Nucleus accumbens (tissue), 56 donors: ENCODE measurements around the gene HIVEP2.

Experiments
- DNase-seq, 56 donors: peaks; one replicate each; lab custom pipeline; 2025; lab: John Stamatoyannopoulos, UW

The HIVEP2 gene

DNA sequence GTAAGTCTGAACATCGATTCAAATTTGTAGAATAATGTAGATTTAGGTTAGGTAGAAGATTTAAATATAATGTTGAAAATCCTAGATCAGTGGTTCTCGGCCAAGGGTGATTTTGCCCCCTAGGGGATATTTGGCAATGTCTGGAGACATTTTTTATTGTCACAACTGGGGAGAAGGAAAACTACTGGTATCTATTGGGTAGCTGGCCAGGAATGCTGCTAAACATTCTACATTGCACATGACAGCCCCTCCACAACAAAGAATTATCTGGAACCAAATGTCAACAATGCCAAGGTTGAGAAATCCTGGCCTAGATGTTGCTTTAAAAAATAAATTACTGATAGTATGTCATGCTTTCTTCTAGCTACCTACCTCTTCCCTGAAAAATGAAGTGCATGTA, 76.1 kb downstream of the HIVEP2 start:
- DNase-seq = no peak

DNA sequence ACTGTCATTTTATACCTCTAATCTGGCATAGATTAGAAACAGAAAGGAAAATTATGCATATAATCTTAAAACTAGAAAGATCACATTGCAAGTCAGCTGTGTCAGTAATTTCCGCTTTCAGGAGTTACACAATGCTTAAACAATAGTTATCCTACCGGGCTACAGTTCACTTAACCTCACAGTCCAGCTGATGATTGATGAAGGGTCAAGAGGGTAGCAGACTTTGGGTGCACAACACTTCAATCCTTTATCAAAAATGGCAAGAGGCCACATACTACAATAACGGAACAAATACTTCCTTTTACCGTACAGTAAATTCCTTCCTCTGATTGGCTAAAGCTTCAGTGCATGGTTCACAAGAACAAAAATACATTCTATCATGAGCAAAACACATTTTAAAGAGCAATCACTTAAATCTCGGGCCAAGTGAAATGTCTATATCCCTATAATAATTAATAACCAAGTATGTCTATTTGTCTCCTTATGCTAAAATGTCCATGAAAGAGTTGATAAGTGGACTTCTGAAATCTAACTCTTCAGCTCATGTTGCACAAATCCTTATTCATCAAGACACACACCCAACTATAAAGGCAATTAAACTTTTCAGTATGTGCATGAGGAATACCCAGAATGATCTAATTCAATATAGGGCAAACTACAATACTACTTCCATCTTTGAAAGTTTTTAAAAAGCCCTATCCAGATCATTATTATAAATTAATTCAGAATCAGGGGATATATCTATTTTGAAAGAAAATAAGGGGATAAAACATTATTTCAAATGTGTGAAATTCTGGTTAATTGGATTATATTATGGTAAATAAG, 76.8 kb downstream of the HIVEP2 start:
- DNase-seq = no peak

DNA sequence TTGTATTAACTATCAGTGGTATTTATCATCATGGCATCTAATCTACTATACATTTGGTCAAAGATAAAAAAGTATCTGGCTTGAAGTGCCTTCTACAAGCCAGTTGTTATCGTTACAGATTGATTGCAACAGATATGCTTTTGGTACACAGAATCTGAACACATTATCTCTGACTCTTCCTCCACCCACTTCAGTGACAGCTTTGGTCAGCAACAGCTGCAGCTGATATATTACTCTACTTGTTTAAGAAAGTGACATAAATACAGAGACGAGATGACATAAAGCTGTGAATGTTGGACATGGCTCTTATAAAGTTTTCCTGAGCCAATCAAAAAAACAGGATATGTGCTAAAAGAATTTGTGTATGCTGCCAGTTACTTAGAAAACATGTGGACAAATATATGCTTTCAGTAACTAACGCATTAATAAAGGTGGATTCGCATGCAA, 77.6 kb downstream of the HIVEP2 start:
- no peak for DNase-seq

- no peak for DNase-seq
Measured at GRCh38 chr6:142863981-142864380, 81.0 kb downstream of the HIVEP2 start.

DNA sequence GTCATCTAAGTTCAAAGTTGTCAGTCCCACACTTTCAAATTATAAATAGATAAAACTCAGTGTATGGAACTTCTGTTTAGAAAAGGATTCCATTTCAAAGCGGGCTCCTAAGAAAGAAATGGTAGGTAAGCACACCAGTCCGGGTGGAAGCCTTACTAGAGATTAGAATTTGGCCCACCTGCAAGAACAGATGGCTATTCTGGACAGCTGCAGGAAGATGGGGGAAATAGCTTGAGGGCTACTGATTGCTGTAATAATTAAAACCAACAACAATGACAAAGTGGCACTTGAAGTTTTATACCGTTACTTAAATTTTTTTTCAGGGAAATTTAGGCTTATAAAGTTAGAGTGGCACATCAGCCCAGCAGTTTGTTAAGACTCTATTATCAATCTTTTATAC, 83.3 kb downstream of the HIVEP2 start:
- no peak for DNase-seq

GRCh38 chr6:142860498-142860897, 84.5 kb downstream of the HIVEP2 start:
- DNase-seq = no peak

GRCh38 chr6:142857796-142858555, 87.0 kb downstream of the HIVEP2 start:
- peak in 1 of 56 donors; percentile 19 for DNase-seq

- peak in 1 of 56 donors; percentile 33 for DNase-seq
Measured at GRCh38 chr6:142857233-142857761, 87.7 kb downstream of the HIVEP2 start.

DNA sequence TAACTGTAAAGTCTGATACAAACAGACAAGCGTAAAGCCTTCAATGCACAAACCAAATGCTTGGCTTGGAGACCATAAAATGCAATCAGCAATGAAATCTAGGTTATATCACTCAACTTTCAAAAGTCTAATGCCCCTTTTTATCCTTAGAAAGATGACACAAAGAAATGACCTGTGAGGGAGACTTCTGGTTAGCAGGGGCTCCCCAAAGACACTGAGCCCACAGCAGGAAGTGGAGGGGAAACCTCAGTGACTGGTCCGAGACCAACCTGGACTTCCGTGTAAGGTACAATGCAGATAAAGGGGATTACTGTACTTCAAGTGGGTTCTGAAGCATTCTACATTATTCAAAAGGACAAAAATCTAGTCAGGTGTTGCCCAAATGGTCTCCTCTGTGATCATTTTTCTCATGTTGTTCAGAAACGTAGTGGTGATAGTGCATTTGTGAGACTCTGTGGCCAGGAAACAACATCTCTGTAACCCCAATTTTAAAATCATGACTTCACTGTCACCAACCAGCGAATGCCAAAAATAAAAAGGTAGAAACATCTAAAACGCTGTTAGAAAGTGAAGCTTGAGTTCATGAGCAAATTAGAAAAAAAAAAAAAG, 88.2 kb downstream of the HIVEP2 start:
- no peak for DNase-seq

- DNase-seq = no peak
Measured at GRCh38 chr6:142855893-142856623, 88.9 kb downstream of the HIVEP2 start.

- no peak for DNase-seq
Measured at GRCh38 chr6:142854589-142855488, 90.1 kb downstream of the HIVEP2 start.

DNA sequence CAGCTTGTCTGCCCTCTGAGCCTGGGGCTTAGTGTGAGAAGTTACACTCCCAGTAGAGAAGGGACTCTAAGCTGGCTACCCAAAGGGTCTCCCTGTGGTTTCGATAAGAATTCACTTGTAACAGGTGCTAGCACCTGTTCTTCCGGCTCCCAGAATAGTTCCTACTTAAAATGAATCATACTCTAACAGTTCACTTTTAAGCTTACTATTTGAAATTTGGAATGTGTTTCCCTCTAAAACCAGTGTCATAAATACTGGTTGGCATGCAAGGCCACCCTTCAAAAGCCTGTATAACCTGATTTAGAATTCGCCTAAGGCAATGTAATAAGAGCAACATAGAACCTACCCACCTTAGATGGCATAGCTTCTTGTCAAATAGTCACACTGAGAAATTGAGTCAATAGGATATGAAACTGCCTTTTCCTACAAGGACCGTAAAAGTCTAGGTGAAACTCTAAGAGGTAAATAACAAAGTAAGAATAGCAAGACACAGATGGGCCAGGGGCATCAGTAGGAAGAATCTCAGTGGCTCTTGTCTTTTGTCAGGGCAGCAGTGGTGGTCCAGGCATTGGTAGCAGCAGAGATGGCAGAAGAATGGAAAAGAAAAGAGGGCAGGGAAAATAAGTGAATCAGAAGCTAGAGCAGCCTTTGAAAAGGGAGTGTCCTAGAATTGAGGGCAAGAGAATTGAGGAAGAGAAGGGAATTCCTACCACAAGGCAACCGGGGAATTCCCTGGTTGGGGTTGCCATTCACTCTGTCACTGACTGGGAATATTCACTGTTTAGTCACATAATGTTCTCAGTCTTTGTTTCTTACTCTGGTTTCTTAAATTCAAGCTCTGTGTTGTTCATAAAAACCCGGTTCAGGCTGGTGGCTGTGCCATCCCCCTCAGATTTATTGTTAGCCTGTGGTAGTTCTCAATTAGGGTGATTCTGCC, 91.5 kb downstream of the HIVEP2 start:
- no peak for DNase-seq

DNA sequence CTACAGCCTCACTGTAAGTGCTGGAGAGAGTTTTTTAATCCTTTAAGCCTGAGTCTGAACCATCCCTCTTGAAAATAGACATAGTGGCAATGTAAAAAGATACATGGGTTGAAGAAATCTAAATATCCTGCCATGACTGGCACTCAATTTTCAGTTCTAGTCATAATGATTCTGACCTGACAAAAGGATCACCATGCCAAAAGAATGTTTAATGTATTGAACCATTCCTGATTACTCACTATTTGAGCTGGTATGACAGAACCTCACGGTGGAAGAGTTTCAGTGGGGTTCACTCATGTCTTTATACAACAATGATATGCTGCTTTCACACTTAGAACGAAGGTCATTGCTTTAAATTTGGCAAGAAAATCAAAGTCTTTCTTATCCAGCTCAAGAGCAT, 93.4 kb downstream of the HIVEP2 start:
- no peak for DNase-seq

DNA sequence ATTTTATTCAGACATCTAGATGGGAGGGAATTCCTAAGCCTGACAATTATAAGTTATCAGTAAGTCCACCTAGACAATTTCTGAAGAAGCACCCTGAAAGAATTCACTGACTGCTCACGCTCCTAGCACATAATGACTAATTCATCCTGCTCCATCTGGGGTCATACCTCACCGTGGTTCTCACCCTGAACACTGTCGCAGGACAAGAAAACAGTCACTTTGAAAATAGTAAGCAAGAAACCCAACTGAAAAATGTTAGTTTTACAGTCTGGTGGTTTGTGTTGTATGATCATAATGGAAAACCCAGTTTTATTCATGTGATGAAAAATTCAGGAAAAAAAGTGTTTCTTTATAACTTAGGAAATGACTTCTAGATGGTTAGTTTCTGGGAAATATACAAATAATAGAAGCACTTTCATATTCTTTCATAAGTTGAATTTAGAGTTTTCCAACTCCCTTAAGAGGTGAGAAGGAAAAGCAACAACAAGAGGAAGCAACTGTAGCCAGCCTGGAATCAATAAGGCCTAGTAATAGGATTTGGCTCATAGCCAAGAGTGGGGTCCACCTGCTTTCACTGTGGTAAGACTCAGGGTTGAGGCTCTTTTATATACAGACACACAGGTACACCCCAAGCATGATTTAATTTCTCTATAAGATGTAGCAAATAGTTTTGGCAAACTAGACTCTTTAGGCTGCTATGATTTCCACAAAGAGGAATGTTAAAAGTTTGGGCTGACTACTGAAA, 94.1 kb downstream of the HIVEP2 start:
- no peak for DNase-seq

DNA sequence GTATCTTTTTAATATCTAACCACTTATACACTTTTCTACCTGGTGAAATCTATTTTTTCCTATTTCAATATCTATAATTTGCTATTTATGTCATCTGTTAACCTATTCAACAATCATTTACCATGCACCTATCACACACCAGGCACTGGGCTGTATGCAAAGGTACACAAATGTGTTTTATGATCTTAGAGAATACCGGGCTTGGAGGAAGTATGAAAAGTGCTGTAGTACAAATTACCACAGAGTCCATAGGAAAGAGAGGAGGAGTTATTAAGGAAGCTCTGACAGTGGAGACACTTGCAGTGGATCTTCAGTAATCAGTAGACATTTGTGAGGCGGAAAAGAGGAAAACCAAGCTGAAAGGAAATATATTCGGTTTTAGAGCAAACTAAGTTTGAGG, 96.0 kb downstream of the HIVEP2 start:
- no peak for DNase-seq

DNA sequence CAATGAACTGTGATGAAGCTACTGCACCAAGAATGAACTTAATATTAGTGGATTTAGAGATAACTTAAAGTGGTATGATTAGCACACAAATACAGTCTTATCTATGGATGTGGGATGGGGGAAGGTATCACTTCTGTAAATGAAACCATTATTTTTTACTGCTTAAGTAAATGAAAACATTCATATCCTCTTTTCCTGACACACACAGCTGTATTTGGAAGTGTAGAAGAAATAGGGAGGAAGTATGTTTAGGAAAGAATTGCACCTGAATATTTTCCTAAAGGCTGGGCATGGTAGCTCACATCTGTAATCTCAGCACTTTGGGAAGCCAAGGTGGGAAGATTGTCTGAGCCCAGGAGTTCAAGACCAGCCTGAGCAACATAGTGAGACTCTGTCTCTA, 96.8 kb downstream of the HIVEP2 start:
- DNase-seq = no peak

GRCh38 chr6:142846883-142847287, 98.1 kb downstream of the HIVEP2 start:
- DNase-seq = peak in 7 of 56 donors; percentile 14 to 52 (median 32)

DNA sequence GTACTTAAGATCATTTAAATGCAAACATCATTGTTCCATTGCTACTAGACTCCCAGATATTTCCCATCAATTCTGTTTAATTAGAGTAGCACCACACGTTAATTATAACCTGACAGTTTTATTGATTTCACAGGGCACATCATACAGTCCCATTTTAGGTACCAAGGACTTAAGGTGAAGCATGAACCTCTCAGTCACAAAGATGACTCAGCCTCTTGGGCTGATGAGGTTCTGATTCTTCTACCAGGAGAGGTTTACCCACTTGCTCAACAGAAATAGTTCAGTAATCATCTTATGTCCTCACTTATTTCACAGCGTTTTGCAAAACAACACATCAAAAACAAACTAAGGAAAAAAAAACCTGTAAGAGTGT, 98.5 kb downstream of the HIVEP2 start:
- DNase-seq = no peak
